K562 (cell line): ENCODE data around the gene DOCK8. TPM values are rescaled to one million over a fixed set of nuclear protein-coding genes. Genes with fewer than 3 reads are reported as not detected.
A peak's percentile ranks its signal among the peaks of the same experiment; 100 is the strongest.

Experiments
- C11orf30 ChIP-seq: fragments of 450-650 bp; IDR thresholded peaks from 2 replicates; pipeline ENCODE4 v1.6.1; 2016; ENCODE audit warnings: low read depth, mild to moderate bottlenecking
- HMG20A ChIP-seq: fragments of 450-650 bp; formaldehyde crosslinking; conservative IDR thresholded peaks from 2 replicates; pipeline ENCODE4 v1.4.0; 2020; ENCODE audit warnings: mild to moderate bottlenecking, mixed read lengths
- HNRNPLL ChIP-seq: fragments of 200-400 bp; formaldehyde crosslinking; IDR thresholded peaks from 2 replicates; pipeline ENCODE4 v1.6.1; 2017; ENCODE audit warnings: low read length, low read depth, mild to moderate bottlenecking; ENCODE audit not compliant: poor library complexity, severe bottlenecking
- NCOA6 ChIP-seq: fragments of 450-650 bp; IDR thresholded peaks from 2 replicates; pipeline ENCODE4 v1.6.1; 2017; ENCODE audit warnings: mild to moderate bottlenecking
- NR2C1 ChIP-seq, 2 experiments: fragments of 450-650 bp; IDR thresholded peaks; 2 replicates each; pipeline ENCODE4 v1.6.1; 2017; ENCODE audit warnings: mild to moderate bottlenecking in 2 of 2, antibody characterized with exemption in 1 of 2, inconsistent platforms in 1 of 2, missing compliant biosample characterization in 1 of 2, missing genetic modification characterization in 1 of 2
- YBX1 ChIP-seq: fragments of 450-650 bp; IDR thresholded peaks from 2 replicates; pipeline ENCODE4 v1.7.1; 2016; ENCODE audit warnings: mild to moderate bottlenecking
- ZNF431 ChIP-seq: sonication (generic); formaldehyde crosslinking; IDR thresholded peaks from 2 replicates; pipeline ENCODE4 v1.8.0; 2022; ENCODE audit warnings: mild to moderate bottlenecking, missing genetic modification reagents
- ZNF586 ChIP-seq: fragments of 450-650 bp; formaldehyde crosslinking; conservative IDR thresholded peaks from 2 replicates; pipeline ENCODE4 v1.4.0; 2020; ENCODE audit warnings: mild to moderate bottlenecking, moderate library complexity
- ZNF717 ChIP-seq: fragments of 250-450 bp; sonication (Bioruptor Pico); IDR thresholded peaks from 2 replicates; pipeline ENCODE4 v1.5.0; 2021
- polyA plus RNA-seq, 8 experiments: library from polyadenylated mRNA; depleted of rRNA in 4 of 8; stranded (reverse) in 5 of 8; unstranded in 3 of 8; fragments of >200 nt; fragmentation: Nextera tagmentation in 2 of 8; fragmentation: Illumina TruSeq in 1 of 8; extraction: Ambion mirVana in 2 of 8; extraction: Trizol in 1 of 8; gene quantifications; 2 replicates each; pipeline versions ENCODE4 v1.2.1 to v1.2.3, GENCODE V29; 2011 to 2014; ENCODE audit warnings: inconsistent platforms in 1 of 8, missing spikeins in 1 of 8
- total RNA-seq, 7 experiments: library from RNA; depleted of rRNA in 6 of 7; stranded (reverse); fragments of >200 nt in 6 of 7; fragmentation: Illumina TruSeq in 2 of 7; extraction: Trizol in 2 of 7; gene quantifications; 2 replicates each; pipeline versions ENCODE4 v1.2.1 to v1.2.3, GENCODE V29; 2011 to 2021; ENCODE audit warnings: low replicate concordance in 1 of 7
- TF ChIP-seq, protein P1 (sequence below): fragments of 450-650 bp; IDR thresholded peaks from 2 replicates; pipeline ENCODE4 v1.6.1; 2017; ENCODE audit warnings: antibody characterized with exemption
- TF ChIP-seq, protein P2 (sequence below): sonication (generic); formaldehyde crosslinking; IDR thresholded peaks from 2 replicates; pipeline ENCODE4 v1.5.0; 2020; ENCODE audit warnings: missing genetic modification reagents
- TF ChIP-seq, protein P3 (sequence below): fragments of 200-400 bp; formaldehyde crosslinking; IDR thresholded peaks from 2 replicates; pipeline ENCODE4 v1.6.1; 2017; ENCODE audit warnings: mild to moderate bottlenecking, low read depth, low read length, moderate library complexity
- TF ChIP-seq, protein P4 (sequence below), 2 experiments: IDR thresholded peaks; 2 replicates each; pipeline ENCODE4 v1.6.1; 2011; ENCODE audit warnings: borderline replicate concordance in 1 of 2, control low read depth in 1 of 2, low read depth in 1 of 2, low read length in 1 of 2, mild to moderate bottlenecking in 1 of 2, mixed read lengths in 1 of 2, moderate library complexity in 1 of 2; ENCODE audit not compliant: insufficient read depth in 1 of 2, insufficient read length in 1 of 2, poor library complexity in 1 of 2, severe bottlenecking in 1 of 2; ENCODE audit errors: extremely low read depth in 1 of 2
- TF ChIP-seq, protein P5 (sequence below): fragments of 450-650 bp; formaldehyde crosslinking; IDR thresholded peaks from 2 replicates; pipeline ENCODE4 v1.4.0; 2020; ENCODE audit warnings: mild to moderate bottlenecking, moderate library complexity

DOCK8 gene
- total and polyA plus RNA-seq, 9 of the 15 experiments (the other 6 are each of a cell fraction or from before 2014, with no cell fraction given): 14.4 to 53.8 (median 25.1) TPM

DNA sequence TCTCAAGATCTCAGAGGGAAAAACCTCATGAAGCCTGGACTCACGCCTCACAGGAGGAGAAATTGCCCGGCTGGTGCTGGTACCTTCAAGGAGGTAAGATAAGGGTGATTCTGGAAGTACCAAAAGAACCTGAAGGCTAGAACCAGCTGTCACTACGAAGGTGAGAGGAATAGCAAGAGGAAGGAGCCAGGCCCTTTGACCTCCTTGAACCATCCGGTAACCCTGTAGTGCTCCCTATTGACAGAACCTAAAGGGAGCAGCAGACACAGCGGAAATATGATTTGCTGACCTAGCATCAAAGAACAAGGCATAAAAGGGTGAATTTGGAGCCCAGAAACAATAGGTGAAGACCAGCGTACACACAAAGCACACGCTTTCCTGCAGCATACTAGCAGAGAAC, 92.2 kb downstream of the DOCK8 start (continued):
- TF ChIP-seq C11orf30 (peak; percentile 88), ZNF717 (CRISPR knock-in tag) (no peak), NR2C1 (IDR thresholded peaks at IDR 0.05) (peak; percentile 76), NR2C1 (tag; IDR thresholded peaks at IDR 0.05) (peak; percentile 67; the same call in 1 of the 2 replicates), HNRNPLL (no peak), YBX1 (no peak), HMG20A (CRISPR knock-in tag) (no peak), ZNF586 (CRISPR knock-in tag) (no peak), ZNF431 (no peak), NCOA6 (no peak)
- TF ChIP-seq, protein P1, sequence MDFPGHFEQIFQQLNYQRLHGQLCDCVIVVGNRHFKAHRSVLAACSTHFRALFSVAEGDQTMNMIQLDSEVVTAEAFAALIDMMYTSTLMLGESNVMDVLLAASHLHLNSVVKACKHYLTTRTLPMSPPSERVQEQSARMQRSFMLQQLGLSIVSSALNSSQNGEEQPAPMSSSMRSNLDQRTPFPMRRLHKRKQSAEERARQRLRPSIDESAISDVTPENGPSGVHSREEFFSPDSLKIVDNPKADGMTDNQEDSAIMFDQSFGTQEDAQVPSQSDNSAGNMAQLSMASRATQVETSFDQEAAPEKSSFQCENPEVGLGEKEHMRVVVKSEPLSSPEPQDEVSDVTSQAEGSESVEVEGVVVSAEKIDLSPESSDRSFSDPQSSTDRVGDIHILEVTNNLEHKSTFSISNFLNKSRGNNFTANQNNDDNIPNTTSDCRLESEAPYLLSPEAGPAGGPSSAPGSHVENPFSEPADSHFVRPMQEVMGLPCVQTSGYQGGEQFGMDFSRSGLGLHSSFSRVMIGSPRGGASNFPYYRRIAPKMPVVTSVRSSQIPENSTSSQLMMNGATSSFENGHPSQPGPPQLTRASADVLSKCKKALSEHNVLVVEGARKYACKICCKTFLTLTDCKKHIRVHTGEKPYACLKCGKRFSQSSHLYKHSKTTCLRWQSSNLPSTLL: no peak
- TF ChIP-seq, protein P2, sequence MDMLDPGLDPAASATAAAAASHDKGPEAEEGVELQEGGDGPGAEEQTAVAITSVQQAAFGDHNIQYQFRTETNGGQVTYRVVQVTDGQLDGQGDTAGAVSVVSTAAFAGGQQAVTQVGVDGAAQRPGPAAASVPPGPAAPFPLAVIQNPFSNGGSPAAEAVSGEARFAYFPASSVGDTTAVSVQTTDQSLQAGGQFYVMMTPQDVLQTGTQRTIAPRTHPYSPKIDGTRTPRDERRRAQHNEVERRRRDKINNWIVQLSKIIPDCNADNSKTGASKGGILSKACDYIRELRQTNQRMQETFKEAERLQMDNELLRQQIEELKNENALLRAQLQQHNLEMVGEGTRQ: no peak
- TF ChIP-seq, protein P3, sequence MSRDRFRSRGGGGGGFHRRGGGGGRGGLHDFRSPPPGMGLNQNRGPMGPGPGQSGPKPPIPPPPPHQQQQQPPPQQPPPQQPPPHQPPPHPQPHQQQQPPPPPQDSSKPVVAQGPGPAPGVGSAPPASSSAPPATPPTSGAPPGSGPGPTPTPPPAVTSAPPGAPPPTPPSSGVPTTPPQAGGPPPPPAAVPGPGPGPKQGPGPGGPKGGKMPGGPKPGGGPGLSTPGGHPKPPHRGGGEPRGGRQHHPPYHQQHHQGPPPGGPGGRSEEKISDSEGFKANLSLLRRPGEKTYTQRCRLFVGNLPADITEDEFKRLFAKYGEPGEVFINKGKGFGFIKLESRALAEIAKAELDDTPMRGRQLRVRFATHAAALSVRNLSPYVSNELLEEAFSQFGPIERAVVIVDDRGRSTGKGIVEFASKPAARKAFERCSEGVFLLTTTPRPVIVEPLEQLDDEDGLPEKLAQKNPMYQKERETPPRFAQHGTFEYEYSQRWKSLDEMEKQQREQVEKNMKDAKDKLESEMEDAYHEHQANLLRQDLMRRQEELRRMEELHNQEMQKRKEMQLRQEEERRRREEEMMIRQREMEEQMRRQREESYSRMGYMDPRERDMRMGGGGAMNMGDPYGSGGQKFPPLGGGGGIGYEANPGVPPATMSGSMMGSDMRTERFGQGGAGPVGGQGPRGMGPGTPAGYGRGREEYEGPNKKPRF: no peak
- TF ChIP-seq, protein P4, sequence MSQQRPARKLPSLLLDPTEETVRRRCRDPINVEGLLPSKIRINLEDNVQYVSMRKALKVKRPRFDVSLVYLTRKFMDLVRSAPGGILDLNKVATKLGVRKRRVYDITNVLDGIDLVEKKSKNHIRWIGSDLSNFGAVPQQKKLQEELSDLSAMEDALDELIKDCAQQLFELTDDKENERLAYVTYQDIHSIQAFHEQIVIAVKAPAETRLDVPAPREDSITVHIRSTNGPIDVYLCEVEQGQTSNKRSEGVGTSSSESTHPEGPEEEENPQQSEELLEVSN (IDR thresholded peaks at IDR 0.05; ENCODE audit: borderline replicate concordance in 1 of 2, extremely low read depth in 1 of 2, insufficient read depth in 1 of 2, insufficient read length in 1 of 2, low read depth in 1 of 2, low read length in 1 of 2, poor library complexity in 1 of 2, severe bottlenecking in 1 of 2): no peak
- TF ChIP-seq, protein P5, sequence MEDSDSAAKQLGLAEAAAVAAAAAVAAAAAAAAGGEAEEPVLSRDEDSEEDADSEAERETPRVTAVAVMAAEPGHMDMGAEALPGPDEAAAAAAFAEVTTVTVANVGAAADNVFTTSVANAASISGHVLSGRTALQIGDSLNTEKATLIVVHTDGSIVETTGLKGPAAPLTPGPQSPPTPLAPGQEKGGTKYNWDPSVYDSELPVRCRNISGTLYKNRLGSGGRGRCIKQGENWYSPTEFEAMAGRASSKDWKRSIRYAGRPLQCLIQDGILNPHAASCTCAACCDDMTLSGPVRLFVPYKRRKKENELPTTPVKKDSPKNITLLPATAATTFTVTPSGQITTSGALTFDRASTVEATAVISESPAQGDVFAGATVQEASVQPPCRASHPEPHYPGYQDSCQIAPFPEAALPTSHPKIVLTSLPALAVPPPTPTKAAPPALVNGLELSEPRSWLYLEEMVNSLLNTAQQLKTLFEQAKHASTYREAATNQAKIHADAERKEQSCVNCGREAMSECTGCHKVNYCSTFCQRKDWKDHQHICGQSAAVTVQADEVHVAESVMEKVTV (CRISPR knock-in tag): no peak
